C4-2B (cell line): ENCODE measurements around the gene TTLL7.

ENCODE experiments used
- CTCF ChIP-seq: fragments of 450-650 bp; conservative IDR thresholded peaks from 2 replicates; pipeline ENCODE4 v1.5.1; 2017; ENCODE audit warnings: mild to moderate bottlenecking
- ZFX ChIP-seq: fragments of 450-650 bp; IDR thresholded peaks from 2 replicates; pipeline ENCODE4 v1.6.1; 2017

- TF ChIP-seq CTCF = no peak
- no peak for TF ChIP-seq ZFX
These were observed 152.8 kb downstream of the TTLL7 start for GRCh38 chr1:83846138-83846537.
